Measurements from ENCODE around the gene TMEM233. TPM values are rescaled to one million over a fixed set of nuclear protein-coding genes. Genes with fewer than 3 reads are reported as not detected.
"Not testable (repeated sequence)": the region's sequence is repeated elsewhere in the genome, so short reads cannot be mapped to it uniquely, and the experiment has no call there.

Gene TMEM233
- polyA plus RNA-seq, 1 experiment, result not detected

GRCh38 chr12:119658166-119658565 lies 64.6 kb downstream of the TMEM233 start:
- H3K27me3 ChIP-seq (ENCODE audit: control insufficient read depth, insufficient read depth, low read length); H3K36me3 ChIP-seq (ENCODE audit: control insufficient read depth, insufficient read depth, low read length); POLR2A ChIA-PET; H3K4me3 ChIP-seq (ENCODE audit: low read depth, low read length); DNase-seq (ENCODE audit: low read depth): not testable (repeated sequence)
- CTCF ChIA-PET, result interaction anchor here (0.7 to 2.5 kb wide), 13 partner anchors 9 to 281 kb away, joined by 3 to 20 read pairs (median 5); partner anchors contain the start of gene PRKAB1
- 0 out of 2 replicates have a peak, but pooled peaks have one; percentile 11 for TF ChIP-seq CTCF (IDR thresholded peaks at IDR 0.05; ENCODE audit: insufficient read depth, low read depth, low read length)

GRCh38 chr12:119659289-119659897 lies 65.8 kb downstream of the TMEM233 start:
- H3K36me3 ChIP-seq (ENCODE audit: control insufficient read depth, insufficient read depth, low read length), result no peaks in the 10 kb centered on the region
- no peaks in the 10 kb centered on the region for H3K27me3 ChIP-seq (ENCODE audit: control insufficient read depth, insufficient read depth, low read length)
- POLR2A ChIA-PET, result no interaction called here
- CTCF ChIA-PET, result interaction anchor here (0.7 to 2.5 kb wide), 11 partner anchors 9 to 263 kb away, joined by 3 to 20 read pairs (median 5); partner anchors contain the start of gene PRKAB1
- TF ChIP-seq CTCF (IDR thresholded peaks at IDR 0.05; ENCODE audit: insufficient read depth, low read depth, low read length), result peak; percentile 92
- H3K4me3 ChIP-seq (ENCODE audit: low read depth, low read length), result no peak overlapping the region
- DNase-seq (ENCODE audit: low read depth), result no peak

GRCh38 chr12:119660076-119660475 lies 66.5 kb downstream of the TMEM233 start:
- CTCF ChIA-PET, result interaction anchor here (0.7 to 2.5 kb wide), 3 partner anchors 8 to 71 kb away, joined by 3 to 20 read pairs (median 3); partner anchors contain the start of gene PRKAB1
- no peak for DNase-seq (ENCODE audit: low read depth)
- POLR2A ChIA-PET, result no interaction called here
- H3K4me3 ChIP-seq (ENCODE audit: low read depth, low read length), result no peak overlapping the region
- no peak for TF ChIP-seq CTCF (IDR thresholded peaks at IDR 0.05; ENCODE audit: insufficient read depth, low read depth, low read length)
- H3K36me3 ChIP-seq (ENCODE audit: control insufficient read depth, insufficient read depth, low read length), result no peaks in the 10 kb centered on the region
- H3K27me3 ChIP-seq (ENCODE audit: control insufficient read depth, insufficient read depth, low read length), result no peaks in the 10 kb centered on the region

- H3K27me3 ChIP-seq (ENCODE audit: control insufficient read depth, insufficient read depth, low read length), result peaks cover 1% of the 10 kb centered on the region; the same call in 1 of the 2 replicates
- H3K36me3 ChIP-seq (ENCODE audit: control insufficient read depth, insufficient read depth, low read length), result no peaks in the 10 kb centered on the region
- no peak for TF ChIP-seq CTCF (IDR thresholded peaks at IDR 0.05; ENCODE audit: insufficient read depth, low read depth, low read length)
- ChIA-PET POLR2A (no interaction called here), CTCF (interaction anchor here (1.5 to 2.3 kb wide), 2 partner anchors 12 to 118 kb away, joined by 8 to 9 read pairs; no protein-coding TSS in a partner anchor)
- no peak for DNase-seq (ENCODE audit: low read depth)
- H3K4me3 ChIP-seq (ENCODE audit: low read depth, low read length), result no peak overlapping the region
Measured at GRCh38 chr12:119661882-119662281, 68.3 kb downstream of the TMEM233 start.

- no peak for TF ChIP-seq CTCF (IDR thresholded peaks at IDR 0.05; ENCODE audit: insufficient read depth, low read depth, low read length)
- POLR2A ChIA-PET, result no interaction called here
- DNase-seq (ENCODE audit: low read depth), result no peak
- H3K36me3 ChIP-seq (ENCODE audit: control insufficient read depth, insufficient read depth, low read length), result no peaks in the 10 kb centered on the region
- H3K4me3 ChIP-seq (ENCODE audit: low read depth, low read length), result no peak overlapping the region
- H3K27me3 ChIP-seq (ENCODE audit: control insufficient read depth, insufficient read depth, low read length), result peaks cover 1% of the 10 kb centered on the region; the same call in 1 of the 2 replicates
- CTCF ChIA-PET, result interaction anchor here (1.0 to 2.4 kb wide), 2 partner anchors 37 to 116 kb away, joined by 3 to 11 read pairs; no protein-coding TSS in a partner anchor
Measured at GRCh38 chr12:119664642-119665041, 71.1 kb downstream of the TMEM233 start.

Measured in BJ (cell line).